GM06990 (cell line): Measurements from ENCODE around the gene RSPO4.
"Not testable (repeated sequence)": the region's sequence is repeated elsewhere in the genome, so short reads cannot be mapped to it uniquely, and the experiment has no call there.

ENCODE experiments used
- DNase-seq: peaks from one replicate; pipeline ENCODE4 v3.0.0-alpha.2; 2011; ENCODE audit not compliant: insufficient read length; ENCODE audit errors: extremely low read depth
- H3K27me3 ChIP-seq: replicated peaks from 2 replicates; pipeline ENCODE4 v1.6.0; 2011; ENCODE audit warnings: low read length; ENCODE audit not compliant: control insufficient read depth, insufficient read depth
- H3K36me3 ChIP-seq: 2 replicates; pipeline ENCODE4 v1.5.1; 2011; ENCODE audit warnings: low read length; ENCODE audit not compliant: control insufficient read depth, insufficient read depth
- H3K4me3 ChIP-seq: replicated peaks from 2 replicates; pipeline ENCODE4 v1.5.1; 2011; ENCODE audit warnings: low read depth, mild to moderate bottlenecking, control low read depth, low read length
- CTCF ChIP-seq: IDR thresholded peaks from 2 replicates; pipeline ENCODE4 v1.5.1; 2011; ENCODE audit warnings: low read length, control low read depth, mild to moderate bottlenecking, inconsistent platforms; ENCODE audit not compliant: insufficient read depth, poor library complexity, severe bottlenecking

Gene RSPO4

DNA sequence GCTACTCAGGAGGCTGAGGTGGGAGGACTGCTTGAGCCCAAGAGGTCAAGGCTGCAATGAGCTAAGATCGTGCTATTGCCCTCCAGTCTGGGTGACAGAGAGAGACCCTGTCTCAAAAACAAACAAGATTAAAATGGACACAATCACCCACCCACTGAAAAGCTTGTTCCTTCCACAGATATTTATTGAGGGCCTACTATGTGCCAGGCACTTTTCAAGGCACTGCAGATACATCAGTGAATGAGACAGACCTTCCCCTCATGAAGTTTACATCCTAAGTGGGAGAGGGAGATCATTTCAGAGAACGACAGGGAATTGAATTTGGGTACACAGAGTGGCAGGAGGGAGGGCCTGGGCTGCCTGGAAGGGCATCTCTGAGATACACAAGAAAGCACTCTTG lies 14.4 kb downstream of the RSPO4 start:
- no peak overlapping the region for H3K4me3 ChIP-seq
- DNase-seq = no peak
- H3K27me3 ChIP-seq = no peaks in the 10 kb centered on the region; the same call in none of the 2 replicates
- no peak for TF ChIP-seq CTCF
- H3K36me3 ChIP-seq = no peaks in the 10 kb centered on the region

- TF ChIP-seq CTCF = no peak
Observed at GRCh38 chr20:986733-987355, 15.3 kb downstream of the RSPO4 start.

GRCh38 chr20:984994-985393 lies 17.1 kb downstream of the RSPO4 start:
- H3K36me3 ChIP-seq, DNase-seq, H3K4me3 ChIP-seq, H3K27me3 ChIP-seq: not testable (repeated sequence)

More at GRCh38 chr20:986733-987355, 15.3 kb downstream of the RSPO4 start:
- Histone ChIP-seq H3K4me3 (no peak overlapping the region), H3K27me3 (no peaks in the 10 kb centered on the region; the same call in none of the 2 replicates), H3K36me3 (no peaks in the 10 kb centered on the region)
- DNase-seq = no peak

DNA sequence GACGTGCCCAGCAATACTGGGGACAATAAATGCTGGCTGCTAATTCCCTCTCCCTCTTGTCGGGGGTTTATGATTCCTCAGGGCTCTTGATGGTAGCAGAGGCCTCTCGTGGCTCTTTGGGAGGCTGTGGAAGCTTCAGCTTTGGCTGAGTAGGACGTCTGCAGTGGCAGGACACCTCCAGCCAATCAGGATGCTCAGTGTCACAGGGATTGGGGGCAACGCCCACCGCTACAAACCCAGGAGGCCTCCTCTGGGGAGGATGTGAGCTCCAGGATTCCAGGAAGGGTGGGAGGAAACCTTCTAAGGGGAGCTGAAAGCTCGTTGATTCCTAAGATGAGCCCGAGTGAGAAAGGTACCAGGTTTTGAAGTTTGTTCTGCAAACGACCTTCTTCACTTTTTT lies 19.4 kb downstream of the RSPO4 start:
- Histone ChIP-seq H3K36me3 (no peaks in the 10 kb centered on the region), H3K4me3 (no peak overlapping the region), H3K27me3 (peaks cover 2% of the 10 kb centered on the region)
- no peak for TF ChIP-seq CTCF
- no peak for DNase-seq

DNA sequence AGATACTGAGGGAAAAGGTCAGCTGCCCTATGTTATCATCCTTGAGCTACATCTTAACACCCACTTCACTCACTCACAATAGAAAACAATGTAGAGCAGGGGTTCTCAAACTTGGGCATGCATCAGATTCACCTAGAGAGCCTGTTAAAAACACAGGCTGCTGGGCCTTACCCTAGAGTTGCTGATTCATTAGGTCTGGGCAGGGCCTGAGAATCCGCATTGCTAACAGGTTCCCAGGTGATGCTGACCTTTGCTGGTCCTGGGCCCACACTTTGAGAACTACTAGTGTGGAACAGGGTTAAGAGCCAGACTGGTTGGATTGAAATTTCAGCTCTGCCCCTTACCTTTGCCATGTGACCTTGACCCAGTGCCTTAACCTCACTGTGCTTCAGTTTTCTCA lies 25.1 kb downstream of the RSPO4 start:
- H3K4me3 ChIP-seq = no peak overlapping the region
- H3K27me3 ChIP-seq = peaks cover 2% of the 10 kb centered on the region; the same call in 1 of the 2 replicates
- DNase-seq = no peak
- H3K36me3 ChIP-seq = no peaks in the 10 kb centered on the region
- TF ChIP-seq CTCF = no peak

DNA sequence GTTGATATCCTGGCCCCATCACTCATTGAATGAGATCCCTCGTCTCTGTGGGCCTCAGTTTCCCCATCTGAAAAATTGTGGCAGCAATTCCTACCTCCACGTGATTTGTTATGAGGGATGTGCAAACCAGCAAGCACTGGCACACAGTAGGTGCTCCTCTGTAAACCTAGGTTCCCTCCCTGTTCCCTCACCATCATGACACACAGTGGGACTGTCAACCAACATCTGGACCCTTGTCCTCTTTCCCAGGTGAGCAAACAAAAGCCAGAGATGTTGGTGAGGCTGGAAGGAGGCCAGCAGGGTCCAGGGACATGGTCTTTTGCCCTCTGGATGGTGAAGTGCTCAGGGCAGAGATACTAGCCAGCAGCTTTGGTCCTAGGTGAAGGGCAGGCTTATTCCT lies 26.1 kb downstream of the RSPO4 start:
- no peak for DNase-seq
- Histone ChIP-seq H3K36me3 (no peaks in the 10 kb centered on the region), H3K4me3 (no peak overlapping the region), H3K27me3 (peaks cover 2% of the 10 kb centered on the region; the same call in 1 of the 2 replicates)
- TF ChIP-seq CTCF = no peak
